T-helper 2 cell treated with Interferon-gamma antibody and Interleukin-4, amounts not matched to agents 5 μg/mL and 100 μg/mL, for 36 hours (primary cell): ENCODE measurements around the gene KCNMB3.
"Not testable (repeated sequence)": the region's sequence is repeated elsewhere in the genome, so short reads cannot be mapped to it uniquely, and the experiment has no call there.

ENCODE experiments used
- DNase-seq: peaks from one replicate; pipeline ENCODE4 v3.0.0; 2021; ENCODE audit warnings: low spot score
- H3K27ac Mint-ChIP-seq: one replicate; pipeline ENCODE4 v1.8.0; 2021; ENCODE audit warnings: mild to moderate bottlenecking, mixed read lengths
- H3K27me3 Mint-ChIP-seq: one replicate; pipeline ENCODE4 v1.8.0; 2021; ENCODE audit warnings: low read depth, mixed read lengths
- H3K36me3 Mint-ChIP-seq: one replicate; pipeline ENCODE4 v1.8.0; 2021; ENCODE audit warnings: low read depth, mixed read lengths
- H3K4me1 Mint-ChIP-seq: one replicate; pipeline ENCODE4 v1.8.0; 2021; ENCODE audit warnings: low read depth, mixed read lengths
- H3K4me3 Mint-ChIP-seq: one replicate; pipeline ENCODE4 v1.8.0; 2022; ENCODE audit warnings: mild to moderate bottlenecking, moderate library complexity, mixed read lengths
- H3K9me3 Mint-ChIP-seq: one replicate; pipeline ENCODE4 v1.8.0; 2021; ENCODE audit warnings: mixed read lengths

KCNMB3 gene

DNA sequence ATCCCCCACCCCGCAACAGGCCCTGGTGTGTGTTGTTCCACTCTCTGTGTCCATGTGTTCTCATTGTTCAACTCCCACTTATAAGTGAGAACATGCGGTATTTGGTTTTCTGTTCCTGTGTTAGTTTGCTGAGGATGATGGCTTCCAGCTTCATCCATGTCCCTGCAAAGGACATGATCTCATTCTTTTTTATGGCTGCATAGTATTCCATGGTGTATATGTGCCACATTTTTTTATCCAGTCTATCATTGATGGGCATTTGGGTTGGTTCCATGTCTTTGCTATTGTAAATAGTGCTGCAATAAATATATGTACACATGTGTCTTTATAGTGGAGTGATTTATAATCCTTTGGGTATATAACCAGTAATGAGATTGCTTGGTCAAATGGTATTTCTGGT lies 23.5 kb upstream of the KCNMB3 start:
- H3K27ac Mint-ChIP-seq, H3K9me3 Mint-ChIP-seq, H3K4me1 Mint-ChIP-seq, H3K36me3 Mint-ChIP-seq, H3K4me3 Mint-ChIP-seq, DNase-seq: not testable (repeated sequence)
- H3K27me3 Mint-ChIP-seq: peaks cover 12% of the 10 kb centered on the region

DNA sequence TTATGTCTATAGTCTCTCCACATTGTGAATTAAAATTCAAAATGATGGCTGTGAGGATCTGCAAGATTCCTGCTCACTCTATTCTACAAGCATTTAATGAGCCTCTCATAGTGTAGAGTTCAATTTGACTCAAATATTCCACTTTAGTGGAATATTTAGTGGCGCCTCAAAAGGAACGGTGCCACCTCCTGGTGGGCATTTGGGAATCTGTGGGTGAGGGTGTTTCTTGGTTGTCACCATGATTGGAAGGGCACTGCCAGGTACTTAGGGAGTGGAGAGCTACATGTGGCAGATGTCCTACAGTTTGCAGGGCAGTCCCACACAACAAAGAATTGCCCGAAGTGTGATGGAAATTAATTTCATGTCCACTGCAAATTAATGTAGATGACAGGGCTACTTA lies 21.5 kb upstream of the KCNMB3 start:
- H3K4me3 Mint-ChIP-seq: no peak overlapping the region
- H3K27ac Mint-ChIP-seq: no peak overlapping the region
- H3K9me3 Mint-ChIP-seq: no peaks in the 10 kb centered on the region
- DNase-seq: no peak
- H3K4me1 Mint-ChIP-seq: no peaks in the 10 kb centered on the region
- H3K36me3 Mint-ChIP-seq: no peaks in the 10 kb centered on the region
- H3K27me3 Mint-ChIP-seq: peaks cover 7% of the 10 kb centered on the region

DNA sequence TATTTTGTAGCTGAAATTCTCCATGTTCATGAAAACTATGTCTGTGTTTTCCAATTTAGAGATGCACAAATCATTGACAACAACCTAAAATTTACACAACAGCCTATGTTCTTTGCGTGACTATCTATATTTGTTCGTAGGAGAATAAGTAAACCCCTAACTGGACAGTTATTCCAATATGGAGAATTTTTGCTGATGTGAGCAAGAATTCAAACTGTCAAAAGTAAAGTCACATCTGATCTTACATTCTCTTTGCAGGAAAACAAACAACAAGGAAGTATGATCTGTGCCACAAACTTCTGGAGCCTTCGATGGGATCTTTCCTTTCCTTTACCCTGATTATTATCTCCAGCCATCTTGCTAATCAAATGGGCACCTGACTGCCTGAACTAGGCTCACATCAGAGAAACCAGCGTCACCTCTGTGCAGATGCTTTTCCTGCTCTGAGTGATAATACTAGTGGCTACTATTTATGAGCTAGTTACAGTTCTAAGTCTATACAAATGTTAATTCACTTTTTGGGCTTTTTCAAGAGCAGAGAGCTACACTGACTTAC lies 18.3 kb upstream of the KCNMB3 start:
- H3K4me1 Mint-ChIP-seq: peaks cover 10% of the 10 kb centered on the region
- H3K27ac Mint-ChIP-seq: no peak overlapping the region

DNA sequence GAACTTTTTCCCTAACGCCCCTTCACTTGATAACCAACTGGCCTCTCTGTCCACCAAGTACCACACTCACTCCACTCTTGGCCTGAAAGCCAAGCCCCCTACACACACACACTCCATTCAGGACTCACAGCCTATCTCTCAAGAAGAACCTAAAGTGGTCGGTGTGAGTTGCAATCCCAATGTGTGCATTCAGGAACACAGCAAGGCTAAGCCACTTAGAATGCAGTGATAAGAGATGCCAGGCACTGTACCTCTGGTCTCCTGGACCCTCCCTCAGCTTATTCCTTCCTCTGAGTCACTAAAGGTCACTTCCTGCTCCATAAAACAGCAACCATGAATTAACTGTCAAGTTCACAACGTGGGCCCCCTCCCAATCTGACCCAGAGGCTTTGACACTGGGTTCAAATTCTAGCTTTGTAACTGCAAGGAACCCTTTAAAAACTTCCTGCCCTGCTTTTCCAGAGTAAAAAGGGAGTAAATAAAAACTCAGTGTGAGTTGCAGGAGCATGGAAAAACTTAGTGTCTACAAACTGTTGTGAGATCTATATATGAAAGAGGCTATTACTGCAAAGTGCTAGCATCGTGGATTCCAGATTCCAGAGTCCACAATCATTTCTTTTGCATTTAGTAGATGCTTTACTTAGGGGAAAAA lies 17.6 kb upstream of the KCNMB3 start:
- peaks cover 12% of the 10 kb centered on the region for H3K27me3 Mint-ChIP-seq
- H3K9me3 Mint-ChIP-seq: no peaks in the 10 kb centered on the region
- no peaks in the 10 kb centered on the region for H3K36me3 Mint-ChIP-seq
- DNase-seq: no peak
- no peak overlapping the region for H3K4me3 Mint-ChIP-seq
- peaks cover 10% of the 10 kb centered on the region for H3K4me1 Mint-ChIP-seq
- H3K27ac Mint-ChIP-seq: no peak overlapping the region

More for the DNA sequence above, 18.3 kb upstream of the KCNMB3 start:
- no peaks in the 10 kb centered on the region for H3K36me3 Mint-ChIP-seq
- H3K9me3 Mint-ChIP-seq: no peaks in the 10 kb centered on the region
- H3K4me3 Mint-ChIP-seq: no peak overlapping the region
- DNase-seq: no peak
- peaks cover 12% of the 10 kb centered on the region for H3K27me3 Mint-ChIP-seq

DNA sequence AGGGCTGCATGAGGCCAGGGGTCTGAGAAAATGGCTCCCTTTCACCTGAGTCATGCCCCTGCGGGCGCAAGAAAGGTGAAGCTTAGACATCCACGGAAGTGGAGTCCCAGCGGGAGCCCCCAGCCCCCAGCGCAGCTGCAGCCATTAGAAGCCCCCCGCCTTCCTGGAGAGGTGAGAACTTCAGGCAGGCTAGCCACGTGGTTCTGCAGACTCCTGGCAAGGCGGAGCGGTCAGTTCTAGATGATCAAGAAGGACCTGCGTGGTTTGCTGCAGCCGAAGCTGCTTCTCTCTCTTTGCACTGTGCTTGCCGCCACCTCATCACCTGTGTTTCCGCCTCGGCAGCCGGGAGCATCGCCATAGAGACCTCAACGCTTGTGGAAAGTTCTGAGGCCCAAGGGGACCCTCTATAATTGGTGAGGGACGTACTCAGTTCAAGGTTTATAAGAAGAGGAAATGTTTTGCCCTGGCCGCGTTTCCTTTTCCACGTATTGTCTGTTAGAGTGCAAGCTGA lies 15.8 kb upstream of the KCNMB3 start:
- Mint-ChIP-seq H3K9me3 (no peaks in the 10 kb centered on the region), H3K36me3 (no peaks in the 10 kb centered on the region), H3K27ac (no peak overlapping the region), H3K27me3 (peaks cover 12% of the 10 kb centered on the region), H3K4me1 (peaks cover 10% of the 10 kb centered on the region), H3K4me3 (no peak overlapping the region)
- no peak for DNase-seq

DNA sequence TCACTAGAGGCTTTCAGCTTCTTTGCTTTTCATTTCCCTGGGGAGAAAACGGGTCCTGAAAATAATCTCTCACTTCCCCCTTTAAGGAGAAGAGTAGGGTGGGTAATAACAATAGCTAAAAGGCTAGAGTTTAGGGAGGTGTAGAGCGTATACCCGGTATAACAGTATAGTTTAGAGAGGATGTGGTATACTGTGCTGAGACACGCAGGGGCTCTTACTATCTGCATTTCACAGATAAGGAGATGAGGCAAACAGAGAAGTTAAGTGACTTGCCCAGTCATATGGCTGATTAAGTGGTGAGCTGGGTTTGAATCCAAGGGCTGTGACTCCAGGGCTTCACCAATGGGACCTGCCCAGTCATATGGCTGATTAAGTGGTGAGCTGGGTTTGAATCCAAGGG lies 15.0 kb upstream of the KCNMB3 start:
- Mint-ChIP-seq H3K27me3 (peaks cover 13% of the 10 kb centered on the region), H3K4me3 (no peak overlapping the region), H3K27ac (peak overlapping the region; percentile 28), H3K9me3 (no peaks in the 10 kb centered on the region), H3K4me1 (peaks cover 11% of the 10 kb centered on the region), H3K36me3 (no peaks in the 10 kb centered on the region)
- no peak for DNase-seq

DNA sequence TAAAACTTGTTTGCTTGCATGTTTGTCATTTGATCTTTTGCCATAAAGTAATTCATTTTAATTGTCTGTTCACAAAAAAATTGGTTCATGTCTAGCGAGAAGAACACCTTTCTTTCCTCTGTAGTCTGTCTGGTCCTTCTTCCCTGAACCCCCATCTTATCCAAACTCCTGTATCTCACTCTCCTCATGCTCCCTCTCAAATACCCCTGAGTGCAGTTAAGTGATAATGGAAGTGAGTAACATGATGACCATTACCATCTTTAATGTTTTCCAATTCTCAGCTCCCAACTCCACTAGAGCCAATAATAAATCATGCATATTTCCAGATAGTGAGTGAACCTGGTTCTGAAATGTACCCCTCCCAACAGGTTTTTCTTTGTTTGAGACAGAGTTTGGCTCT lies 14.2 kb upstream of the KCNMB3 start:
- Mint-ChIP-seq H3K27ac (no peak overlapping the region), H3K4me1 (peaks cover 14% of the 10 kb centered on the region), H3K9me3 (peaks cover 5% of the 10 kb centered on the region), H3K4me3 (no peak overlapping the region), H3K27me3 (peaks cover 19% of the 10 kb centered on the region), H3K36me3 (peaks cover 2% of the 10 kb centered on the region)
- DNase-seq: no peak

DNA sequence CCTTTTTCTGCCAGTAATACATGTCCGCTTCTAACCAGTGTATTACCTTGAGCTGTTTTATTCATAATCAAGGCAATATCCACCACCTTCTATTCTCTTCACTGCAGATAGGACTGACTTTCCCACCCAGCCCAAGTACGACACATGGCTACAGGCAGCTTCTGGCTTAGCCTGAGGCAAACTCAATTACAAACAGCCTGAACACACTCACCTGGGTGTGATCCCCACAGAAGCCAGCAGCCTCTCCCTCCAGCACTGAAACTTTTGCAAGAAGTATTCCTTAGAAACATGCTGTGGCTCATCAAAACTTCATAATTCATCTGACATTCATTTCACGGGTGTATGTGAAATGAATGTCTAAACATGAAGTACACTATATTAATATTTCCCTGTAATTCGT lies 13.5 kb upstream of the KCNMB3 start:
- Mint-ChIP-seq H3K27me3 (peaks cover 21% of the 10 kb centered on the region), H3K9me3 (peaks cover 5% of the 10 kb centered on the region), H3K4me3 (no peak overlapping the region), H3K36me3 (peaks cover 2% of the 10 kb centered on the region), H3K4me1 (peaks cover 16% of the 10 kb centered on the region), H3K27ac (no peak overlapping the region)
- no peak for DNase-seq

DNA sequence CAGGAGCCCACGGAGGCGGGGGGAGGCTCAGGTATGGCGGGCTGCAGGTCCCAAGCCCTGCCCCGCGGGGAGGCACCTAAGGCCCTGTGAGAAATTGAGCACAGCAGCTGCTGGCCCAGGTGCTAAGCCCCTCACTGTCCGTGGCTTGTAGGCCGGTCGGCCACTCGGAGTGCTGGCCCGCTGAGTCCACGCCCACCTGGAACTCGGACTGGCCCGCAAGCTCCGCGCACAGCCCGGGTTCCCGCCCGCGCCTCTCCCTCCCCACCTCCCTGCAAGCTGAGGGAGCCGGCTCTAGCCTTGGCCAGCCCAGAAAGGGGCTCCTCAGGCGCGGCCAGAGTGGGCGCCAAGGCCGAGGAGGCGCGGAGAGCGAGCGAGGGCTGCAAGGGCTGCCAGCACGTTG lies 12.2 kb upstream of the KCNMB3 start:
- DNase-seq: no peak
- H3K4me3 Mint-ChIP-seq: no peak overlapping the region
- H3K4me1 Mint-ChIP-seq: peaks cover 16% of the 10 kb centered on the region
- H3K36me3 Mint-ChIP-seq: peaks cover 2% of the 10 kb centered on the region
- peaks cover 25% of the 10 kb centered on the region for H3K27me3 Mint-ChIP-seq
- no peak overlapping the region for H3K27ac Mint-ChIP-seq
- H3K9me3 Mint-ChIP-seq: peaks cover 5% of the 10 kb centered on the region

DNA sequence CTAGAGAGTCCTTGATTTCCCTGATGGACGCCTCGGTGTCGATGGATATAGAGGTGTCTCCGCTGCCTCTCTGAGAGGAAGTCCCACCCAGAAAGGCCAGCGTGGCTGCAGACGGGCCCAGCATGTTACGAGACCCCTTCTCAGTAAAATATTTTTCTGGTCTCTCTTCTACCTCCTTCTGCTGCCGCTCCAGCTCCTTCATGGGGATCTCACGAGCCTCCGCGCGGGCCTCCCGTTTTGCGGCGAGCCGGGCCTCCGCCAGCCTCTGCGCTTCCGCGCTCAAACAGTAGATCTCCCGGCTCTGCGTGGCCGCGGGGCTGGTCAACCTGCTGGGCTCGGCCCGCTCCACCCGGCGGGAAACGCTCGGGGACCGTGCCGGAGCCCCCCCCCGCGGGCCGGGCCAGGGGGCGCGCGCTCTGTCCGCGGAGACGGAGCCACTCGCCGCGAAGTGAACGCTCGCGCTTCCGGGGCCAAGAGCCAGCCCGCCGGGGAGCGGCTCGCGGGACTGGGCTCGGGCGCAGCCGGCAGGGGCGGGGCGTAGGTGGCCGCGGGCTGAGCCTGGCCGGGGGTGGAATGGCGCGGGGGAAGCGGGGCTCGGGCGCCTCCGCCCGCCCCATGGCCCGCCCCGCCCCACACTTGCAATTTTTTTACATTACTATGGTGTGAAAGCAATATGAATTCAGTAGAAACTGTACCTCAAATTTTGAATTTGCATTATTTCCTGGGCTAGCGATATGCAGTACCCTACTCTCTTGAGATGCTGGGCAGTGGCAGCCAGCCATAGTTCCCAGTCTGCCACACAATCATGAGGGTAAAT lies 10.2 kb upstream of the KCNMB3 start:
- H3K36me3 Mint-ChIP-seq: peaks cover 2% of the 10 kb centered on the region
- no peak overlapping the region for H3K27ac Mint-ChIP-seq
- H3K9me3 Mint-ChIP-seq: peaks cover 5% of the 10 kb centered on the region
- H3K4me3 Mint-ChIP-seq: peak overlapping the region; percentile 81
- peaks cover 15% of the 10 kb centered on the region for H3K4me1 Mint-ChIP-seq
- peak; percentile 68 for DNase-seq
- peaks cover 26% of the 10 kb centered on the region for H3K27me3 Mint-ChIP-seq

DNA sequence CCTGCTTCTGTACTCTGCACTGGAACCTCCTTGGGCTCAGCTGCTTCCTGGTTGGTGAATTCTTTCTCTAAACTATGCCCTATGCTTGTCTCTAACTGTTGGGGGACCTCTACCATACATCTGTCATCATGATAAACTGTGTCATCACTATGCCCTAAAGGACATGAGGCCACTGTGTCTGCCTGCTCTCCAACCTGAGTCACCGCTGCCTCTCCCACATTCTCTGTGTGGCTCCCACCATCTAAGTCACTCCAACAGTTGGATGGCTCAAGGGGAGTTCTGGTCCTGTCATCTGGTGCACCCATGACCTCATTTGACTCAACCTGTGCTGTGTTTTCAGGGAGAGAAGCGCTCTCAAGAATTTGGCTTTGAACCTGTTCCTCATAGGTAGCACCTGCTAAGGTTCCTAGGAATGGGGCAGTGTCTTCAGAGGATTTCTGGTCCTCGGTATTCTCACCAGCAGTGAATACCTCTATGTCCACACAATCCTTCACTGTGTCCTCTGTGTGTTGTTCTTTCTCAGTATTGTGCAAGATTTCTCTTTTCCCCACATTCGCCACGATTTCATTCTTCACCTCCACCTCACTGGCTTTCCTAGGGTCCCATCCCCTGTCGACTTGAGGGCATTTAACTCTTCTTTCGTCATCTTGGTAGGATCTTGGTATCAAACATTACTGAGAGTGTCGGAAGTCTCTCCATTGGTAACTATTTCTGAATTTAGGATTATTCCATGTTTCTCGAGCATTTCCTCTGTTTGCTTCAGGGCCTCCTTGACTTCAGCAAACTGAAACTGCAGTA lies 9.2 kb upstream of the KCNMB3 start:
- H3K36me3 Mint-ChIP-seq, DNase-seq, H3K9me3 Mint-ChIP-seq, H3K27ac Mint-ChIP-seq, H3K4me1 Mint-ChIP-seq: not testable (repeated sequence)
- Mint-ChIP-seq H3K27me3 (peaks cover 28% of the 10 kb centered on the region), H3K4me3 (peak overlapping the region; percentile 3)

DNA sequence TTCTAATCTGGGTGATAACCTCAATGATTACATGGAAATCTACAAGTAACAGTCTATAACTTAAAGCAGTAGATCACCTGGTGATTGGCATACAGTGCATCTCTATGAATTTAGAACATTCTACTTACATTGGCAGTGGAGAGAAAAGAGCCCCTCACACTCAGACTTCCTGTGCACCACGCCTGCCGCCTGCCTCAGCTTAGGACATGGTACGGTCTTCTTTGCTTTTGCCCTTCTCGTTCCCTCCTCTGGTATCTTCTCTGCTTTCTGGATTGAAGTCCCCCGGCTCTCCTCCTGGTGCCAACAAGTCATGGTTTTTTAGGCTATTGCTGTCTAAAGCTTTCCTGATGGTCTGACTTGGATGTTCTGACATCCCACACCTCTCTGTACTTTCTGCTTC lies 7.9 kb upstream of the KCNMB3 start:
- peaks cover 2% of the 10 kb centered on the region for H3K36me3 Mint-ChIP-seq
- peaks cover 5% of the 10 kb centered on the region for H3K9me3 Mint-ChIP-seq
- H3K27me3 Mint-ChIP-seq: peaks cover 22% of the 10 kb centered on the region
- DNase-seq: no peak
- H3K4me3 Mint-ChIP-seq: no peak overlapping the region
- H3K4me1 Mint-ChIP-seq: peaks cover 6% of the 10 kb centered on the region
- H3K27ac Mint-ChIP-seq: no peak overlapping the region

DNA sequence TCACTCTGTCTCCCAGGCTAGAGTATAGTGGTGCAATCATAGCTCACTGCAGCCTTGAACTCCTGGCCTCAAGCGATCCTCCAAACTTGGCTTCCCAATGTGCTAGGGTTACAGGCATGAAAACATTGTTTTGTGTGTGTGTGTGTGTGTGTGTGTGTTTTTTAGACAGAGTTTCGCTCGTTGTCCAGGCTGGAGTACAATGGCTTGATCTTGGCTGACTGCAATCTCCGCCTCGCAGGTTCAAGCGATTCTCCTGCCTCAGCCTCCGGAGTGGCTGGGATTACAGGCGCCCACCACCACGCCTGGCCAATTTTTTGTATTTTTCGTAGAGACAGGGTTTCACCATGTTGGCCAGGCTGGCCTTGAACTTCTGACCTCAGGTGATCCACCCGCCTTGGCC lies 6.8 kb upstream of the KCNMB3 start:
- H3K27ac Mint-ChIP-seq, H3K4me3 Mint-ChIP-seq, H3K36me3 Mint-ChIP-seq: not testable (repeated sequence)

DNA sequence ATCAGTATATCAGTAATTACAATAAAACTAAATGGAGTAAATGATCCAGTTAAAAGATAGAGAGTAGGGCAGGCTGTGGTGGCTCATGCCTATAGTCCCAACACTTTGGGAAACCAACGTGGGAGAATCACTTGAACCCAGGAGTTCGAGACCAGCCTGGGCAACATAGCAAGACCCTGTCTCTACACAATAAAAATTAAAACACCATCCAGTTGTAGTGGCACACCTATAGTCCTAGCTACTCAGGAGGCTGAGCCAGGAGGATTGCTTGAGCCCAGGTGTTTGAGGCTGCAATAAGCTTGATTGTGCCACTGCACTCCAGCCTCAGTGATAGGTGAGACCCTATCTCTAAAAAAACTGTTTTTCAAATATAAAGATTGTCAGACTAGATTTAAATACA lies 5.9 kb upstream of the KCNMB3 start:
- Mint-ChIP-seq H3K36me3 (peaks cover 2% of the 10 kb centered on the region), H3K9me3 (peaks cover 5% of the 10 kb centered on the region), H3K27ac (no peak overlapping the region), H3K27me3 (peaks cover 22% of the 10 kb centered on the region), H3K4me1 (peaks cover 6% of the 10 kb centered on the region), H3K4me3 (no peak overlapping the region)
- DNase-seq: no peak

More for the DNA sequence above, 6.8 kb upstream of the KCNMB3 start:
- not testable (repeated sequence) for DNase-seq, H3K4me1 Mint-ChIP-seq, H3K9me3 Mint-ChIP-seq
- H3K27me3 Mint-ChIP-seq: peaks cover 22% of the 10 kb centered on the region
